HepG2 (cell line): Measurements from ENCODE around the gene DSG4. TPM values are rescaled to one million over a fixed set of nuclear protein-coding genes. Genes with fewer than 3 reads are reported as not detected.

Experiments
- ATAC-seq: fragments of 200-7000 bp; cut with Tn5 transposase; 3 replicates; pipeline ENCODE4 v1.9.1; 2020; ENCODE audit warnings: mild to moderate bottlenecking, moderate library complexity
- BruUV-seq: library from RNA; stranded (reverse); fragments of 400-500 nt; replicated peaks from 2 replicates; lab custom pipeline; 2021; lab: Mats Ljungman, UMichigan
- CTCF ChIA-PET: fragments of 300-600 bp; formaldehyde crosslinking; extraction: SDS; loops from one replicate; lab custom pipeline; 2021; ENCODE audit warnings: low total read pairs, inconsistent platforms, low intra/inter-chr PET ratio; lab: Yijun Ruan, JAX
- POLR2A ChIA-PET: fragments of 350-600 bp; sonication (Branson Sonifier 250); formaldehyde crosslinking; loops from one replicate; lab custom pipeline; 2020; ENCODE audit warnings: antibody characterized with exemption, inconsistent platforms; lab: Yijun Ruan, JAX
- DNase-seq: peaks from one replicate; pipeline ENCODE4 v3.0.0-alpha.2; 2015; ENCODE audit warnings: low spot score
- FAIRE-seq: peaks from 3 replicates; lab custom pipeline; 2011; peaks lifted over from hg19 to GRCh38; lab: Jason Lieb, UNC
- H2AFZ ChIP-seq: one replicate; pipeline ENCODE4 v1.6.1; 2011; ENCODE audit warnings: low read length, inconsistent platforms
- H3K27ac ChIP-seq: fragments of 300-600 bp; 3 replicates; pipeline ENCODE4 v1.8.0; 2011; ENCODE audit warnings: mixed run types, mild to moderate bottlenecking, mixed read lengths, low read length, inconsistent platforms; ENCODE audit not compliant: insufficient read depth; ENCODE audit errors: extremely low read length
- H3K27me3 ChIP-seq, 2 experiments: fragments of 200-600 bp in 1 of 2; 2 replicates in 1 of 2; 3 replicates in 1 of 2; pipeline versions ENCODE4 v1.6.0 to v1.8.0; 2011; ENCODE audit warnings: low read length in 2 of 2, mild to moderate bottlenecking in 2 of 2, moderate library complexity in 2 of 2, inconsistent platforms in 1 of 2; ENCODE audit not compliant: insufficient read depth in 2 of 2, control insufficient read depth in 1 of 2
- H3K36me3 ChIP-seq, 2 experiments: fragments of 200-600 bp in 1 of 2; replicated peaks in 1 of 2; 2 replicates in 1 of 2; 3 replicates in 1 of 2; pipeline versions ENCODE4 v1.5.1 to v1.8.0; 2011; ENCODE audit warnings: low read length in 2 of 2, inconsistent platforms in 1 of 2; ENCODE audit not compliant: insufficient read depth in 2 of 2, control insufficient read depth in 1 of 2
- H3K4me1 ChIP-seq: 2 replicates; pipeline ENCODE4 v1.5.1; 2012; ENCODE audit warnings: low read length, inconsistent platforms; ENCODE audit not compliant: insufficient read depth
- H3K4me2 ChIP-seq: 2 replicates; pipeline ENCODE4 v1.6.0; 2011; ENCODE audit warnings: low read depth, low read length, inconsistent platforms
- H3K4me3 ChIP-seq, 3 experiments: fragments of 200-600 bp in 1 of 3; sonication (generic), shearing (Covaris generic) in 1 of 3; replicated peaks in 1 of 3; 2 replicates each; pipeline ENCODE4 v1.5.1; 2011 to 2016; ENCODE audit warnings: low read length in 3 of 3, inconsistent platforms in 2 of 3, low read depth in 2 of 3, mild to moderate bottlenecking in 2 of 3, control low read depth in 1 of 3, mixed read lengths in 1 of 3; ENCODE audit not compliant: insufficient read depth in 1 of 3
- H3K79me2 ChIP-seq: one replicate; pipeline ENCODE4 v1.6.1; 2011; ENCODE audit warnings: low read length, inconsistent platforms; ENCODE audit not compliant: insufficient read depth
- H3K9ac ChIP-seq: 2 replicates; pipeline ENCODE4 v1.6.0; 2011; ENCODE audit warnings: mild to moderate bottlenecking, low read depth, low read length, inconsistent platforms; ENCODE audit not compliant: insufficient read depth
- H3K9me3 ChIP-seq: 2 replicates; pipeline ENCODE4 v1.5.1; 2012; ENCODE audit warnings: mild to moderate bottlenecking, low read length
- H4K20me1 ChIP-seq: 2 replicates; pipeline ENCODE4 v1.6.0; 2011; ENCODE audit warnings: inconsistent platforms, mild to moderate bottlenecking, low read length, moderate library complexity; ENCODE audit not compliant: insufficient read depth
- ATF7 ChIP-seq, 2 experiments: fragments of 450-650 bp in 1 of 2; sonication (generic) in 1 of 2; formaldehyde crosslinking in 1 of 2; IDR thresholded peaks; 2 replicates each; pipeline versions ENCODE4 v1.4.0 to v1.6.1; 2016 to 2020; ENCODE audit warnings: antibody characterized with exemption in 1 of 2, mild to moderate bottlenecking in 1 of 2, missing genetic modification reagents in 1 of 2
- BRD4 ChIP-seq: sonication (generic); formaldehyde crosslinking; IDR thresholded peaks from 2 replicates; pipeline ENCODE4 v1.4.0; 2020; ENCODE audit warnings: missing genetic modification reagents
- SNAPC4 ChIP-seq: sonication (generic); formaldehyde crosslinking; IDR thresholded peaks from 2 replicates; pipeline ENCODE4 v1.4.0; 2020; ENCODE audit warnings: mild to moderate bottlenecking, missing genetic modification reagents
- STAT5B ChIP-seq: sonication (generic); formaldehyde crosslinking; IDR thresholded peaks from 2 replicates; pipeline ENCODE4 v1.4.0; 2020; ENCODE audit warnings: missing genetic modification reagents
- ZNF441 ChIP-seq: sonication (generic); formaldehyde crosslinking; IDR thresholded peaks from 2 replicates; pipeline ENCODE4 v1.7.0; 2021; ENCODE audit warnings: missing genetic modification reagents, borderline replicate concordance
- ZNF468 ChIP-seq: sonication (generic); formaldehyde crosslinking; IDR thresholded peaks from 2 replicates; pipeline ENCODE4 v1.8.0; 2022; ENCODE audit warnings: mild to moderate bottlenecking, moderate library complexity, missing genetic modification reagents
- in situ Hi-C: cut with HindIII; loops from 2 replicates; pipeline ENCODE4 v1.10.0; 2017; ENCODE audit warnings: low pct_unique_long_range_greater_than_20kb; ENCODE audit not compliant: extremely low pct_ligation_motif_present
- intact Hi-C: fragments of 100-400 bp; cut with micrococcal nuclease; formaldehyde crosslinking; loops from one replicate; pipeline ENCODE4 v1.10.0; 2022; ENCODE audit not compliant: unreplicated experiment
- polyA plus RNA-seq, 8 experiments: library from polyadenylated mRNA; depleted of rRNA in 3 of 8; stranded (reverse) in 7 of 8; unstranded in 1 of 8; fragments of >200 nt; fragmentation: Illumina TruSeq in 4 of 8; extraction: Trizol in 4 of 8; gene quantifications; 2 replicates each; pipeline versions ENCODE4 v1.2.1 to v1.2.3, GENCODE V29; 2011 to 2016; ENCODE audit warnings: low read depth in 4 of 8, missing spikeins in 1 of 8, mixed read lengths in 1 of 8; ENCODE audit not compliant: insufficient read depth in 1 of 8
- total RNA-seq, 5 experiments: library from RNA; depleted of rRNA; stranded (reverse); fragments of >200 nt; fragmentation: Illumina TruSeq; extraction: Trizol; gene quantifications; 2 replicates each; pipeline ENCODE4 v1.2.3, GENCODE V29; 2016; ENCODE audit warnings: low read depth in 1 of 5

DSG4 gene
- total and polyA plus RNA-seq, 2 of the 13 experiments (the other 11 are each of a cell fraction or from before 2014, with no cell fraction given) = 0.07 TPM; not detected in 1

- DNase-seq (no peak), ATAC-seq (no peak), FAIRE-seq (no peak)
- Histone ChIP-seq H2AFZ (no peak overlapping the region), H3K36me3 (no peaks in the 10 kb centered on the region), H3K27ac (no peak overlapping the region), H3K4me1 (no peaks in the 10 kb centered on the region), H3K27me3 (no peaks in the 10 kb centered on the region), H3K4me3 (no peak overlapping the region), H3K9me3 (no peaks in the 10 kb centered on the region), H3K4me2 (no peak overlapping the region), H4K20me1 (no peaks in the 10 kb centered on the region), H3K9ac (no peak overlapping the region), H3K79me2 (no peaks in the 10 kb centered on the region)
- BruUV-seq = no TSS peak
- ChIA-PET CTCF (no interaction called here), POLR2A (interaction anchor here (1.1 kb wide), 1 partner anchor 16 kb away, joined by 3 read pairs; no protein-coding TSS in a partner anchor)
- intact Hi-C loops (no loop called here), in situ Hi-C loops (no loop called here)
- TF ChIP-seq BRD4 (CRISPR knock-in tag) = no peak
- TF ChIP-seq STAT5B (CRISPR knock-in tag) = no peak
- no peak for TF ChIP-seq ZNF441 (CRISPR knock-in tag)
- no peak for TF ChIP-seq SNAPC4 (CRISPR knock-in tag)
- peak; percentile 79 for TF ChIP-seq ATF7 (IDR thresholded peaks at IDR 0.05)
- no peak for TF ChIP-seq ATF7 (CRISPR knock-in tag; IDR thresholded peaks at IDR 0.05)
- no peak for TF ChIP-seq ZNF468 (CRISPR knock-in tag)
Measured at GRCh38 chr18:31417850-31418249, 41.3 kb downstream of the DSG4 start.
